Keratinocyte (primary cell): Measurements from ENCODE around the gene TTC39C.

Experiments used
- CTCF ChIP-seq, 3 experiments: IDR thresholded peaks in 1 of 3; conservative IDR thresholded peaks in 1 of 3; optimal IDR thresholded peaks in 1 of 3; 2 replicates in 2 of 3; 3 replicates in 1 of 3; pipeline versions ENCODE3 to v1.5.1; 2011; ENCODE audit warnings: low read length in 3 of 3, mild to moderate bottlenecking in 3 of 3, moderate library complexity in 2 of 3, control low read depth in 1 of 3, inconsistent platforms in 1 of 3; ENCODE audit not compliant: insufficient read depth in 2 of 3; ENCODE audit errors: extremely low read depth in 1 of 3
- EZH2 ChIP-seq: IDR thresholded peaks from one replicate; pipeline ENCODE4 v1.6.1; 2012; ENCODE audit warnings: inconsistent platforms, mild to moderate bottlenecking, low read length, moderate library complexity

DNA sequence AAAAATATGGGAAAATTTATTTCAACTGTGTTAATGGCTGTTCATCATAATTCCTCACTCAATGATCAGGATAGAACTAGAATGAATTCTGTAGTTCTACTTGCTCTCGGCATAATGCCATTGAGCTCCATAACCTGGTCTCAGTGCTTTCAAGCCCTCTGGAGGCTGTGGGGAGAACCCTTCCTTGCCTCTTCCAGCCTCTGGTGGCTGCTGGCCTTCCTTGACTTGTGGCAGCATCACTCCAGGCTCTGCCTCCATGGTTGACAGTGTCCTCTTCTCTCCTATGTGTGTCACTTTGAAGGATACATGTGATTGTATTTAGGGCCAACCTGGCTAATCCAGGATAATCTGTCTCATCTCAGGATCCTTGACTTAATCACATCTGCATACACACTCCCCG, 97.4 kb downstream of the TTC39C start:
- TF ChIP-seq CTCF (optimal IDR thresholded peaks at IDR 0.05 in 1 of 3, IDR thresholded peaks at IDR 0.05 in 1 of 3, conservative IDR thresholded peaks at IDR 0.05 in 1 of 3; ENCODE audit: extremely low read depth in 1 of 3, insufficient read depth in 2 of 3, low read length in 3 of 3) (no peak), EZH2 (no peak)
